GM12801 (cell line): ENCODE data around the gene HINT3.

ENCODE experiments used
- CTCF ChIP-seq: IDR thresholded peaks from one replicate; pipeline ENCODE4 v1.5.1; 2011; ENCODE audit warnings: control low read depth; ENCODE audit not compliant: insufficient read length; ENCODE audit errors: extremely low read depth

The HINT3 gene

GRCh38 chr6:126002755-126003679 lies 46.4 kb downstream of the HINT3 start:
- TF ChIP-seq CTCF, result no peak

GRCh38 chr6:126007800-126008199 lies 51.2 kb downstream of the HINT3 start:
- no peak for TF ChIP-seq CTCF

GRCh38 chr6:126010040-126010439 lies 53.5 kb downstream of the HINT3 start:
- no peak for TF ChIP-seq CTCF

GRCh38 chr6:126015863-126016262 lies 59.3 kb downstream of the HINT3 start:
- no peak for TF ChIP-seq CTCF

GRCh38 chr6:126016591-126016990 lies 60.0 kb downstream of the HINT3 start:
- TF ChIP-seq CTCF, result no peak

GRCh38 chr6:126017668-126018067 lies 61.1 kb downstream of the HINT3 start:
- no peak for TF ChIP-seq CTCF

GRCh38 chr6:126020305-126021050 lies 63.9 kb downstream of the HINT3 start:
- TF ChIP-seq CTCF, result no peak
